Activated CD4-positive, alpha-beta T cell treated with anti-CD3 and anti-CD28 coated beads for 4 hours (primary cell): Measurements from ENCODE around the gene ATP5PF.
"Not testable (repeated sequence)": the region's sequence is repeated elsewhere in the genome, so short reads cannot be mapped to it uniquely, and the experiment has no call there.

Source experiments
- DNase-seq, 2 donors: peaks; one replicate each; pipeline ENCODE4 v3.0.0-alpha.2; 2020

ATP5PF gene

DNA sequence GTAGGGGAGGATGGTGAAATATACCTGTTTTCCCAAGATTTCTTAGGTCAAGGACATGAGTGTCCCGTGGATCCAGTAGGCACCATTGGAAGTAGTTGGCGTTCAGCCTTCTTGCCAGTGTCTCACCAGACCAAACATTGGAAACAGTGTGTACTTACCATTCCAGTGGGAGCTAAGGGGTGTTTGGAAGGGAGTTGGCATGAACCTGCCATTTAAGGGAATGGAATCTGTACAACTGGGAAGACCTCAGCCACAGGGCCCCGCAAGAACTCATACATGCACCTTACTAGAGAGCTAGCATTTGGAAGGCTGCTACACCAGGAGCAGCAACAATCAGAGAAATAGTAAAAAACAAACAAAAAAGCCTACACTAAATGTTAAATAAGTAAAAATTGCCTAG lies 12.7 kb downstream of the ATP5PF start:
- no peak for DNase-seq

- DNase-seq, result no peak
These were observed 17.1 kb downstream of the ATP5PF start for GRCh38 chr21:25717491-25718147.

DNA sequence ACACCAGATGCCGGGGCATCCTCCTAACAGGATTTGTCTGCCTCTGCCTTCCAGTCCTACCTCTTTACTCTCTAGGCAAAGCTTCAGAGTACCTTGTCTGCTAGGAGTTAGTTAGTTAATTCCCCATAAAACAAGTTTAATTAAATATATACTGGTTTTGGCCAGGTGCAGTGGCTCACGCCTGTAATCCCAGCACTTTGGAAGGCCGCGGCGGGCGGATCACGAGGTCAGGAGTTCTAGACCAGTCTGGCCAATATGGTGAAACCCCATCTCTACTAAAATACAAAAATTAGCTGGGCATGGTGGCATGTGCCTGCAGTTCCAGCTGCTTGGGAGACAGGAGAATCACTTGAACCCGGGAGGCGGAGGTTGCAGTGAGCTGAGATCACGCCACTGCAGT lies 20.6 kb downstream of the ATP5PF start:
- DNase-seq, result not testable (repeated sequence)

DNA sequence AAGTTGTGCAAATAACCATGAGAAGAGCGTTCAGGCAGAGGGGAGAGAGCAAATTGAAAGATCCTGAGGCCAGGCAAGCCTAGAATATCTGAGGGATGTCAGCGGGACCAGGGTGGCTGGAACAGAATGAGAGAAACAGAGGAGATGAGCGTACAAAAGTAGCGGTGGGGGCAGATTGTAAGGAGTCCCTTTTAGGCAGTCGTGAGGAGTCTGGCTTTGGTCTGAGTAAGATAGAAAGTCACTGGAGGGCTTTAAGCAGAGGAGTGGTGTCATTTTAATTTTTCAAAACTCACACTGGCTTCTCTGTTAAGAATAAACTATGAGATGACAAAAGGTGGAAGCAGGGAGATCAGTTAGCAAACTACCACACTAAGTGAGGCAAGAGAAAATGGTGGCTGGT lies 24.2 kb downstream of the ATP5PF start:
- DNase-seq, result no peak

DNA sequence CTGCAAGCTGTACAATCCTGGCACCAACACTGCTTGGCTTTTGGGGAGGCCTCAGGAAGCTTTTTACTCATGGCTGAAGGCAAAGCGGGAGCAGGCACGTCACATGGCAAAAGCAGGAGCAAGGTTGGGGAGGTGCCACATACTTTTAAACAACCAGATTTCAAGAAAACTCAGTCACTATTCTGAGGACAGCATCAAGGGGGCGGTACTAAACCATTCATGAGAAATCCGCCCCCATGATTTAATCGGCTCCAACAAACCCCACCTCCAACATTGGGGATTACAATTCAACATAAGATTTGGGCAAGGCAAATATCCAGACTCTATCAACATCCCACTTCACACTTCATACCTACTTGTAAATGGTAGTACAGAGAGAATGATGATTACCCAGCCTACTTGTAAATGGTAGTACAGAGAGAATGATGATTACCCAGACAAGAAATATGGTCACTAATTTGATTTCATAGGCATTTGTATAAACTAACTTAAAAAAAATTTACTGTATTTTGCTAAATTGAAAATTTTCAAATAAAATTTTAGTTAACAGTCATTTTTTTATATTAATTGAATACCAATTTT lies 24.9 kb downstream of the ATP5PF start:
- DNase-seq, result no peak

DNA sequence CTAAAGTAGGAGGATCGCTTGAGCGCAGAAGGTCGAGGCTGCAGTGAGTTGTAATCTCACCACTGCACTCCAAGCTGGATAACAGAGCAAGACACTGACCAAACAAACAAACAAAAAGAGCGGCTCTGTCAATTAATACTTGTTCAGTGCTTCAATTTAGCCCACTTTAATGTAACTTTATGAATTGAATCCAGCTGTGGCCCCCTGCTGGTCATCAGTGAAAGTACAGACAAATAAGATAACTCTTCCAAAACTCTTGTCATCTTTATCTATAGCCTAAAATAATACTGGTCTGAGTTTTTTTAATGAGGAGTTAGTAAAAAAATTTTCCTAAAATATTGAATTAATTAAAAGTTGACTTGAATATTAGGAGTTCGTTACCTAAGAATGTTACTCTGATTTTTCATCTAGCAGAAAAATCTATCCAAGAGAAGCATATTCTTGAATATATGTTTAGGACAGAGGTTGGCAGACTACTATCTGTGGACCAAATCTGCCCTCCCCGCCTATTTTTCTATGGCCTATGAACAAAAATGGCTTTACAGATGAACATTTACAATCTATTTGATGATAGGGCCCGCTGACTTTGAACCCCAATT lies 26.1 kb downstream of the ATP5PF start:
- peak; percentile 40 to 53 for DNase-seq

GRCh38 chr21:25701529-25701928 lies 33.2 kb downstream of the ATP5PF start:
- DNase-seq, result no peak

DNA sequence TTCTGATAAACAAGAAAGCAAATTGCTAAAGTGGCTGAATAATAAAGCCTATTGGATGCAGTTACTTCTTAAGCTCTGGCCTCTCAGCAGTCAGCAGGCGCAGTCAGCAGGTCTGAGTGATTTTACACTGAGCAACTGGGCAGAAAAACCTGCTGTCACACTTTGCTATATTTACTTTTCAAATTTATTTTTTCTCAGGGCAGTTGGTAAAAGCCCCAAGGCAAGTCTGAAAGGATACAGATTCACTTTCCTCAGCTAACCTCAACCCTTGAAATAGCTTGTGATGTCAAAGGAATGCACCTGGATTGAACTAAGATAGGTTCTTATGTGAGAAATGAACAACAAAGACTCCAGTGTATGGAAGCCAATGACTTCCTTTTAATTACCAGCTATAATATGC lies 34.0 kb downstream of the ATP5PF start:
- DNase-seq, result no peak

DNA sequence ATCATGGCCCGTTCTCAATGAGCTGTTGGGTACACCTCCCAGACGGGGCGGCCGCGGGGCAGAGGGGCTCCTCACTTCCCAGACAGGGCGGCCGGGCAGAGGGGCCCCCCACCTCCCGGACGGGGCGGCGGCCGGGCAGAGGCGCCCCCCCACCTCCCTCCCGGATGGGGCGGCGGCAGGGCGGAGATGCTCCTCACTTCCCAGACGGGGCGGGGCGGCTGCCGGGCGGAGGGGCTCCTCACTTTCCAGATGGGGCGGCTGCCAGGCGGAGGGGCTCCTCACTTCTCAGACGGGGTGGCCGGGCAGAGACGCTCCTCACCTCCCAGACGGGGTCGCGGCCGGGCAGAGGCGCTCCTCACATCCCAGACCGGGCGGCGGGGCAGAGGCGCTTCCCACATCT lies 39.2 kb downstream of the ATP5PF start:
- DNase-seq, result not testable (repeated sequence)

GRCh38 chr21:25691976-25692375 lies 42.7 kb downstream of the ATP5PF start:
- no peak for DNase-seq

DNA sequence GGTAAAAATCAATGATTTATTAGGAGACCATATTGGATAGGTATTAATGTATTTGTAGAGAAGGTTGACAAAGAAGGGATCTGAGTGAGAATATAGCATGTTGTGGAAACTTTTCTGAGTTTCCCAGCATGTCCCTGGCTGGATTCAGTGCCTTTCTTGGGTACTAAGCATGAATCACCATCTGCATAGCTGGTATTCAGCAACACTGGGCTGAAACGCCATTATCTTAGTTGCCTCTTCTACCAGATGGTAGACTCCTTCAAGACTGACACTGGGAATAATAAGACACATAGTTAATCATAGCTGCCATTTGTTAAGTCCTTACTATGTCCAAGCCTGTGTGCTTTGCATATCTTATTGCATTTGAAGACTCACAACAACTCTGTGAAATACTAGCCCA lies 45.5 kb downstream of the ATP5PF start:
- no peak for DNase-seq

GRCh38 chr21:25688275-25689155 lies 46.2 kb downstream of the ATP5PF start:
- DNase-seq, result no peak

GRCh38 chr21:25687787-25688186 lies 46.9 kb downstream of the ATP5PF start:
- no peak for DNase-seq

DNA sequence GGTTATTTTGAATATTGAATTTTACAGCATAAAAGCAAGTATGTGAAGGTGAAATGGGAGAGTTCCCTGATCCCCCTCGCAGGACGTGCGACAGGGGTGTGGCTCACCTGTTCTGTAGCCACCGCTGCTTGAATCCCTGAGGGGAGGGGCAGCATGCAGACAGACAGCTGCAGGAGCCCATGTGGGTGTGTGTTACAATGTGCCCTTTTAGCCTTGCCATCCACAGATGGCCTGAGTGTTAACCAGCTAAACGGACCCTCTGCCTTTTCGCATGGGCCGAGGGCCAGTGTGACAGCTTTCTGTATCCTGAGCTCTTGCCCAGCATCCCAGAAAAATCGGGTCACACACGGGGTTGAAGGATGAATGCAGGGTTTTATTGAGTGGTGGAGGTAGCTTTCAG lies 52.3 kb downstream of the ATP5PF start:
- DNase-seq, result no peak

DNA sequence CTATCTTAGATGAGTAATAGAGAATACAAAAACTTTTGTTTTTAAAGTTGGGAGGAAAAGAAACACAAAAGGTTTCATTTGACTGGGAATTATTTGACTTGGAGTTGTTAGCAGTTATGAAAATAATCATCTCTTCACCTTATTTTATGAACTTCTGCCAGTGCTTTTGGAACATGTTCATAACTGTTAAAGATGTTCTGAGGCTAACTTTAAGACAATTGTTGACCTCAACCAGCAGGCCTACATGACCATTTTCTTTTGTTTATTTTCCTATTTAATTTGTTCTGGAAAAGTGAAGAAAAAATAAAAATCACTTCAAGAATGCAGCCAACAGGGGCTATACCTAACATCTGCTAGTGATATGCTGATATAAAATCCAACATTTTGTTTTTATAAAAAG lies 58.3 kb downstream of the ATP5PF start:
- no peak for DNase-seq
